MM.1S (cell line): ENCODE data around the gene COL5A1.

ENCODE experiments used
- DNase-seq: peaks from one replicate; pipeline ENCODE4 v3.0.0-alpha.2; 2015
- H2AFZ ChIP-seq: fragments of 300-600 bp; sonication (generic); 2 replicates; pipeline ENCODE4 v1.6.0; 2016; ENCODE audit warnings: antibody characterized with exemption, low read length
- H3F3A ChIP-seq: fragments of 300-600 bp; sonication (generic); 2 replicates; pipeline ENCODE4 v1.6.1; 2016; ENCODE audit warnings: mild to moderate bottlenecking, antibody characterized with exemption, low read length, moderate library complexity, mixed read lengths; ENCODE audit not compliant: insufficient read depth
- H3K27ac ChIP-seq: fragments of 300-600 bp; sonication (generic); 2 replicates; pipeline ENCODE4 v1.5.1; 2016; ENCODE audit warnings: mild to moderate bottlenecking, low read length
- H3K27me3 ChIP-seq: fragments of 300-600 bp; sonication (generic); replicated peaks from 2 replicates; pipeline ENCODE4 v1.6.0; 2016; ENCODE audit warnings: low read length; ENCODE audit not compliant: insufficient read depth
- H3K36me3 ChIP-seq: fragments of 300-600 bp; sonication (generic); replicated peaks from 2 replicates; pipeline ENCODE4 v1.6.1; 2016; ENCODE audit warnings: mild to moderate bottlenecking, low read length, mixed read lengths; ENCODE audit not compliant: insufficient read depth
- H3K4me1 ChIP-seq: fragments of 300-600 bp; sonication (generic); 2 replicates; pipeline ENCODE4 v1.6.1; 2016; ENCODE audit warnings: low read length, mixed read lengths
- H3K4me2 ChIP-seq: fragments of 300-600 bp; sonication (generic); 2 replicates; pipeline ENCODE4 v1.6.0; 2016; ENCODE audit warnings: low read depth, low read length
- H3K4me3 ChIP-seq: fragments of 300-600 bp; sonication (generic); 2 replicates; pipeline ENCODE4 v1.5.1; 2016; ENCODE audit warnings: low read length, mixed read lengths
- H3K79me2 ChIP-seq: fragments of 300-600 bp; sonication (generic); 2 replicates; pipeline ENCODE4 v1.6.1; 2016; ENCODE audit warnings: mixed run types, low read length, mixed read lengths
- H3K9ac ChIP-seq: fragments of 300-600 bp; sonication (generic); 2 replicates; pipeline ENCODE4 v1.6.1; 2016; ENCODE audit warnings: low read length, mixed read lengths
- H3K9me2 ChIP-seq: fragments of 300-600 bp; sonication (generic); replicated peaks from 2 replicates; pipeline ENCODE4 v1.6.1; 2016; ENCODE audit warnings: mild to moderate bottlenecking, low read length, mixed read lengths; ENCODE audit not compliant: insufficient read depth
- H3K9me3 ChIP-seq: fragments of 300-600 bp; sonication (generic); replicated peaks from 2 replicates; pipeline ENCODE4 v1.6.1; 2016; ENCODE audit warnings: mild to moderate bottlenecking, low read length, mixed read lengths; ENCODE audit not compliant: insufficient read depth
- H4K20me1 ChIP-seq: fragments of 300-600 bp; sonication (generic); 2 replicates; pipeline ENCODE4 v1.6.1; 2016; ENCODE audit warnings: mild to moderate bottlenecking, low read length, moderate library complexity, mixed read lengths; ENCODE audit not compliant: insufficient read depth
- EZH2 ChIP-seq: fragments of 300-600 bp; sonication (generic); optimal IDR thresholded peaks from 2 replicates; pipeline ENCODE3; 2017; ENCODE audit warnings: low read depth, mild to moderate bottlenecking, antibody characterized with exemption, low read length, mixed read lengths
- EZH2phosphoT487 ChIP-seq: fragments of 300-600 bp; sonication (generic); IDR thresholded peaks from 2 replicates; pipeline ENCODE4 v1.6.1; 2018; ENCODE audit warnings: antibody characterized with exemption, low read length
- TF ChIP-seq, protein P1 (sequence below): fragments of 300-600 bp; sonication (generic); IDR thresholded peaks from 2 replicates; pipeline ENCODE4 v1.5.1; 2016; ENCODE audit warnings: antibody characterized with exemption, low read length, mixed read lengths

The COL5A1 gene

DNA sequence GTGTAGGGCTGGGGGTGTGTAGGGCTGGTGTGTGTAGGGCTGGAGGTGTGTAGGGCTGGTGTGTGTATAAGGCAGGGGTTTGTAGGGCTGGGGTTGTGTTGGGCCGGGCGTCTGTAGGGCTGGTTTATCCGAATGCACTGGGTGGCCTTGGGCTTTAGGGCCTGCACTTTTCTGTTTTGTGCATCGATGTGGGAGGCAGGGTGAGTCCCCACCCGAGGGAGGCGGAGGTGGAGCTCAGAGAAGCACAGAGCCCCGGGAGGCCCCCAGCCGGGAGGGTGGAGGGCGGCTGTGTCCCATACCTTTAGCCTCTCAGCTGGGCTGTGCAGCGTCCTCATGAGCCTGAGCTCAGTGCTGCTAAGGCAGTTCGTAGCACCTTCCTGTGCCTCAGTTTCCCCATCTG is 13.5 kb downstream of the COL5A1 start:
- TF ChIP-seq, protein P1, sequence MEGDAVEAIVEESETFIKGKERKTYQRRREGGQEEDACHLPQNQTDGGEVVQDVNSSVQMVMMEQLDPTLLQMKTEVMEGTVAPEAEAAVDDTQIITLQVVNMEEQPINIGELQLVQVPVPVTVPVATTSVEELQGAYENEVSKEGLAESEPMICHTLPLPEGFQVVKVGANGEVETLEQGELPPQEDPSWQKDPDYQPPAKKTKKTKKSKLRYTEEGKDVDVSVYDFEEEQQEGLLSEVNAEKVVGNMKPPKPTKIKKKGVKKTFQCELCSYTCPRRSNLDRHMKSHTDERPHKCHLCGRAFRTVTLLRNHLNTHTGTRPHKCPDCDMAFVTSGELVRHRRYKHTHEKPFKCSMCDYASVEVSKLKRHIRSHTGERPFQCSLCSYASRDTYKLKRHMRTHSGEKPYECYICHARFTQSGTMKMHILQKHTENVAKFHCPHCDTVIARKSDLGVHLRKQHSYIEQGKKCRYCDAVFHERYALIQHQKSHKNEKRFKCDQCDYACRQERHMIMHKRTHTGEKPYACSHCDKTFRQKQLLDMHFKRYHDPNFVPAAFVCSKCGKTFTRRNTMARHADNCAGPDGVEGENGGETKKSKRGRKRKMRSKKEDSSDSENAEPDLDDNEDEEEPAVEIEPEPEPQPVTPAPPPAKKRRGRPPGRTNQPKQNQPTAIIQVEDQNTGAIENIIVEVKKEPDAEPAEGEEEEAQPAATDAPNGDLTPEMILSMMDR = no peak
- no peak for TF ChIP-seq EZH2phosphoT487
- TF ChIP-seq EZH2 = no peak
- no peak overlapping the region for H3K4me2 ChIP-seq
- DNase-seq = no peak
- no peak overlapping the region for H3K9ac ChIP-seq
- no peaks in the 10 kb centered on the region for H3K9me2 ChIP-seq
- no peaks in the 10 kb centered on the region for H3K9me3 ChIP-seq
- H3K36me3 ChIP-seq = no peaks in the 10 kb centered on the region
- peaks cover 70% of the 10 kb centered on the region for H3K27me3 ChIP-seq
- no peaks in the 10 kb centered on the region for H3K79me2 ChIP-seq
- H3F3A ChIP-seq = no peaks in the 10 kb centered on the region
- H3K4me1 ChIP-seq = no peaks in the 10 kb centered on the region
- no peak overlapping the region for H3K27ac ChIP-seq
- no peak overlapping the region for H3K4me3 ChIP-seq
- no peak overlapping the region for H2AFZ ChIP-seq
- H4K20me1 ChIP-seq = no peaks in the 10 kb centered on the region

DNA sequence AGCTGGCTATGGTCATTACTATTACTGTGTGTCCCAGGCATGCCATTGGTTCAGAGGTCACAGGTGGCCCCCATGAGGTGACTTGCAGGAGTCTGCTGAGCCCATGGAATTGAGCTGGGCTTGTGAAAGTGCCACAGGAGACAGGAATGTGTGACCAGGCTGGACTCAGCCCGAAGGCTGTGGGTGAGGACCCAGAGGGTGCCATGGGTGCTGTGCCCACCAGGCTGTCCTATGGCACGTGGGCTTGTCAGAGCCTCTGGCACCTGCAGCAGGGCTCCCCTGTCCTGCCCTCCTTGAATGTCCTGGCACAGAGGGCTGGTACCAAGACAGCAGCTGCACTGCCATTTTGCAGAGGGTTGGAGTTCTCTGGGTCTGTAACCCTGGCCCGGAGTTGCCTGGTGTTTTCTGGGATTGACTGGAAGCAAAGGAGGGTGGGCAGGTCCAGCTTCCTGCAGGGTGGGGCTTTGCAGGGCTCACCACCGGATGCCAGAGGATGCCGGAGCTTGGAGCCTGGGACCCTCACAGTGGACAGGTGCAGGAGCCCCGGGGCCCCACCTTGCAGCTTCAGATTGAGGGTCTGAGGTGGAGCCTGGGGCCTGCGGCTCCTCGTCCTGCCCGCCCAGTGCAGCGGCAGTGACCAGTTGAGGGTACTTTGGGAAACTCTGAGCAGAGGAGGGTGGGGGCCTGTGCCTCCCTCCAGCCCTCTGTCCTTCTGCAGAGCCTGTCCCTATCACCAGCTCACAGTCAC is 14.2 kb downstream of the COL5A1 start:
- H3K9me3 ChIP-seq = no peaks in the 10 kb centered on the region
- H3K27me3 ChIP-seq = peaks cover 70% of the 10 kb centered on the region
- no peak overlapping the region for H3K27ac ChIP-seq
- H2AFZ ChIP-seq = no peak overlapping the region
- no peaks in the 10 kb centered on the region for H3K9me2 ChIP-seq
- H3K4me2 ChIP-seq = no peak overlapping the region
- H3K4me3 ChIP-seq = no peak overlapping the region
- H3K36me3 ChIP-seq = no peaks in the 10 kb centered on the region
- H3K9ac ChIP-seq = no peak overlapping the region
- no peaks in the 10 kb centered on the region for H3K79me2 ChIP-seq
- TF ChIP-seq, protein P1 = no peak
- TF ChIP-seq EZH2 = no peak
- no peak for TF ChIP-seq EZH2phosphoT487
- no peaks in the 10 kb centered on the region for H4K20me1 ChIP-seq
- no peaks in the 10 kb centered on the region for H3K4me1 ChIP-seq
- DNase-seq = no peak
- no peaks in the 10 kb centered on the region for H3F3A ChIP-seq

DNA sequence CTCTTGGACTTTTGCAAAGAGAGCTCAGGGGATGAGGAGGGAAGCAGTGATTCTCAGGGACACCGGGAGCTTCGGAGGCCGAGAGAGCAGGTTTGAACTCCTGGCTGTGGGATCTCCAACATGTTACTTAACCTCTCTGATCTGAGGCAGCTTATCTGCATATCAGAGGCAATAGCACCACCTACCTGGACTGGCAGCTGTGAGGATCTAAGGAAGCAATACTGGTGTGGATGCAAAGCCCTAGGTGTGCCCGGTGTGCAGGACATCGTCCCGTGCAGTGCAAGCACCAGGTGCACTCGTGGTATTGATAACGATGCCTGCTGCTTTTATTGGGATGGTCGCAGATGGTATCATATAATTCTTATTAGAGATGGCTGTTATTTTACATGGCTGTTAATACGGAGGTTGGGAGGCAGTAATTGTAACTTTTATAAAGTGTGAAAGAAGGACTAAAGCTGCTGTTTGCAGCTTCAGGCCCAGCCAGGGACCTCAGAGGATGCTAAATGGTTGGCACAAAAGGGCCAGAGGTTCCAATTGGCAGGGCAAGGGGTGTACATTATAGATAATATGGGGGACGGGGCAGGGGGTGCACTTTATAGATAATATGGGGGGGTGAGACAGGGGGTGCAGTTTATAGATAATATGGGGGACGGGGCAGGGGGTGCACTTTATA is 14.9 kb downstream of the COL5A1 start:
- no peak for DNase-seq
- Histone ChIP-seq H3K4me2 (no peak overlapping the region), H3K79me2 (no peaks in the 10 kb centered on the region), H3K27me3 (peaks cover 71% of the 10 kb centered on the region), H3K4me1 (no peaks in the 10 kb centered on the region), H3K9ac (no peak overlapping the region), H3K4me3 (no peak overlapping the region), H2AFZ (no peak overlapping the region), H3F3A (no peaks in the 10 kb centered on the region), H3K36me3 (no peaks in the 10 kb centered on the region), H3K9me3 (no peaks in the 10 kb centered on the region), H3K9me2 (no peaks in the 10 kb centered on the region), H4K20me1 (no peaks in the 10 kb centered on the region), H3K27ac (no peak overlapping the region)
- TF ChIP-seq EZH2phosphoT487 = no peak
- no peak for TF ChIP-seq EZH2
- TF ChIP-seq, protein P1 = no peak
